HG02852 (cell line): ENCODE measurements around the gene XRCC5.
A peak's percentile ranks its signal among the peaks of the same experiment; 100 is the strongest.
"Not testable (repeated sequence)": the region's sequence is repeated elsewhere in the genome, so short reads cannot be mapped to it uniquely, and the experiment has no call there.

Source experiments
- ATAC-seq: cut with Tn5 transposase; IDR thresholded peaks from one replicate; pipeline ENCODE4 v1.9.1; 2021; ENCODE audit warnings: mild to moderate bottlenecking, moderate library complexity; ENCODE audit not compliant: unreplicated experiment

Gene XRCC5

GRCh38 chr2:216116418-216116817 lies 7.3 kb downstream of the XRCC5 start:
- ATAC-seq = no peak

DNA sequence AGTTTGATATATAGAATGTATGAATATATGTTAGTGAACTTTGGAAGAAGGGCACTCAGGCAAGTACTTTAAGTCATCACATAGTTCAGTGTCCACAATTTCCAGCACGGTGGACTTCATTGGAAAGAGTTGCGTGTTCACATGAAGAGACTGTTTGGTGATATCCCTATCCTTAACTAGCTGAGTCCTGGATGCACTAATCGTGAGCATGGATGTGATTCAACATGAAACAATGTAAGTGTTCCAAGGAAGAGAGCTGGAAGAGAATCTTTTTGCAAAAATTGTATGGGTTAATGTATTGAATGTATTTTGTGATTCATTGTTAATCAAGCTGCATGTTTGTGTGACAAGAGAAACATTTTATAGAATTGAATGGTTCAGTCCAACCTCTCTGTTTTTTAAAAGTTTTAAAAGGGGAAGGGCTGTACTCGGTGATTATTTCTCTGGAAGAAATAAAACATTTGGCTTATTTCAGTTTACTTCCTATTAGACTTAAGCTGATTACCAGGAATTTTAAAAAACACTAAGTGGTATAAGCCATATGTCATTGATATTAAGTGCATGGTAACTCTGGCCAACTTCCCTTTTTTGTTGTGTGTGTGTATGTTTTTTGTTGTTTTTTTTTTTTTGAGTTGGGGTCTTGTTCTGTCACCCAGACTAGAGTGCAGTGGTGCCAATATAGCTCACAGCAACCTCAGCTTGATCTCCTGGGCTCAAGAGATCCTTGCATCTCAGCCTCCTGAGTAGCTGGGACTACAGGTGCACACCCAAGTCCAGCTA lies 8.6 kb downstream of the XRCC5 start:
- no peak for ATAC-seq

GRCh38 chr2:216118474-216118873 lies 9.3 kb downstream of the XRCC5 start:
- no peak for ATAC-seq

DNA sequence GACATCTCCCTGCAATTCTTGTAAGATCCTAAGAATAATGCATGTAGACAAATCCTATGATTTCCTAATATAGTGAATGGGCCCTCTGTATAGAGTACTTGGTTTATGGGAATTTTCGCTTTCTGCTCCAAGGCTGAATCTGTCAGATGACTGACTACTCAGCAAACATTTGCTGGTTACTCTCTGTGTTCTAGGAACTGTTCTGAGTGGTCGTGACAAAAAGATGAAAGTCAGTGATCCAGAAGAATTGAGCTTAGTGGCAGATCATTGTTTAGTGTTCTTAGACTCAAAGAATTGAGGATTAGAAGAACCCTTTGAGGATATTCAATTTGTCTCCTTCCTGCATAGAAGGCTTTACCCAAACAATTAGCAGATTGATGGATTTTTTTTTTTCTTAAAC lies 10.0 kb downstream of the XRCC5 start:
- no peak for ATAC-seq

- ATAC-seq = no peak
These were observed 10.8 kb downstream of the XRCC5 start for GRCh38 chr2:216119986-216120385.

DNA sequence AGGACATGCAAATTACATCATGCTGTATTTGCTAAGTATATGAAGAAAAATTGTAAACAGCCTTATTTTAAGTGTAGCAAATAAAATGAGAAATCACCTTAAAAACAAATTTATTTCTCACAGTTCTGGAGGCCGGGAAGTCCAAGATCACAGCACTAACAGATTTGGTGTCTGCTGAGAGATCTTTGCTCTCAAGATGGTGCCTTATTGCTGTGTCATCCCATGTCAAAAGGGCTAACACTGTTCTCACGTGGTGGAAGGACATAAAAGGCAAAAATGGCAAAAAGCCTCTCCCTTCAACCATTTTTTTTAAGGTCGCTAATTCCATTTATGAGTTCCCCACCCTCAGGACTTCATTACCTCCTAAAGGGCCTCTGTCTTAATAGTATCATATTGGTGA lies 12.1 kb downstream of the XRCC5 start:
- no peak for ATAC-seq

DNA sequence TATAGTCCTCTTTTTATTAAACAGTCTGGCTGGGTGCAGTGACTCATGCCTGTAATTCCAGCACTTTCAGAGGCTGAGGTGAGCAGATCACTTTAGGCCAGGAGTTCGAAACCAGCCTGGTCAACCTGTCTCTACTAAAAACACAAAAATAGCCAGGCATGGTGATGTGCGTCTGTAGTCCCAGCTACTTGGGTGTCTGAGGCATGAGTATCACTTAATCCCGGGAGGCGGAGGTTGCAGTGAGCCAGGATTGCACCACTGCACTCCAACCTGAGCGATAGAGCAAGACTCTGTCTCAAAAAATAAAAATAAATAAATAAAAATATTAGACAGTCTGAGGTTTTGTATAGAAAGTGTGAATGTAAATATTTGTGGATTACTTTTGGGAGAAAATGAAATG lies 17.8 kb downstream of the XRCC5 start:
- ATAC-seq = no peak

DNA sequence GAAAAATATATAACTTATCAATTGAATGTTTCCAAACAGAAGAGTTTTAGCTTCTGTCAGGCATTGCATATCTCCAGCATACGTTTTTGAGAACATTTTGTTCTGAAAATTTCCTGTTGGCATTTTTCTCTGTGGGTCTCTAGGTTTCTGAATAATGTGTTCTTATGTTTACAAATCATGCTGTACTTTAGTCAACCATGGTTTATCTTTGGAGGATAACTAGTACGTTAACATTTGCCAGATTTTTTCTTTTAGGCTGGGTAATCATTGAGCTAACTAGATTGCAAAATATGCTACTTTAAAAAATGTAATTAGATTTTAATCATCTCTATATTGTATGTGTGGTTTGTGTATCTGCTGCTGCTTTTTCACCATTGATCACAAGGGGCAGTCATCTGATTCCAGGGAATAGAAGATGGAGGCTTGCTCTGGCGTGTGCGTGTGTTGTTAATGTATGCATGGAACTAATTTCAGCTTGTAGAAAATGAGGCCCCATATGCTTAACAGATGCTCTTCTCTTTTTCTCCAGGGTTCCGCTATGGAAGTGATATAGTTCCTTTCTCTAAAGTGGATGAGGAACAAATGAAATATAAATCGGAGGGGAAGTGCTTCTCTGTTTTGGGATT lies 21.3 kb downstream of the XRCC5 start:
- no peak for ATAC-seq

DNA sequence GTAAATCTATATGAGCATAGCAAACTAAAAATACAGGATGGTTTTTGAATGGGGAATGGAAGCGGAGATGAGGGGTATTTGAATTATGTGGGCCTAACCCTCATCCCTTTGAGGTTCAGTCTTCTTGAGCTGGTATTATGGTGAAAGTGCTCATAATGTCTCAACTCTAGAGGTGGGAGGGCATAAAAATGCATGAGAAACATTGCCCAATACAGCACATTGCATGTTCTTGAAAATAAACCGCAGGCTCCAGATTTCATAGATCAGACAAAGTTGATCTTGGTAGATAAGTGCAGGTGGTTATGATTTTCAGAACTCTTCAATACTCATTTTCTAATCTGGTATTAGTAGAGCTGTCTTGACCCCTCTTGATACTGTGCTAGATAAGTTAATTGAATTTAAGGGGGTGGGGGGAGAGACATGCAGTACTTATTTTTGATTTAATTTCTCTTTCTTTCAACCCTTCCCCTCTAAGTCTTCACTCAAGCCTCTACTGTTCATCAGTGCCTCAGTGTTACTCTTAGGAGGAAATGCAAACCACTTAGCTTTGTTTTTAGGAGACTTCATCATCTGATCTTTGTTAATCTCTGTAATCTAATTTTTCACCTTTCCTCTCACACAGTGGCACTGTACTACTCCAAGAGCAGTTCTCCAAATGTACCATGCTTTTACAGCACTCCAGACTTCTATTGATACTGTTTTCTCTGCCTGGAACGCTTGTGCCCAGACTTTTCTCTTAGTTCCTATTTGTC lies 22.2 kb downstream of the XRCC5 start:
- ATAC-seq = no peak

GRCh38 chr2:216132585-216132984 lies 23.4 kb downstream of the XRCC5 start:
- ATAC-seq = no peak

DNA sequence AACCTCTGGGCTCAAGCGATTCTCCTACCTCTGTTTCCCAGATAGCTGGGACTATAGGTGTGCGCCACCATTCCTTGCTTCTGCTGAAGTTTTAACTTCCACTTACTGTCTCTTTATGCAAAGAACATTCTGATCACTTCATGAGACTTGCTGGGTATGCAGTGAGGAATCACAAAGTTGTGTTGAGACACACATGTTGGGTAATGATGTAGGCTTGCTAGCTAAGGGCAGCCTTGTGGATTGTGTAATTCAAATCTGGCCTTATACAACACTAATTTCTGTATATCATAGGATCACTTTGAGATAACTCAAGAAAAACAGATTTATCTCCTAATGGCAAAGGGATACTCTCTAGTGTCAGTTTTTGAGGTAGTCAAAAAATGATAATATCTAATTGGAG lies 24.2 kb downstream of the XRCC5 start:
- ATAC-seq = no peak

DNA sequence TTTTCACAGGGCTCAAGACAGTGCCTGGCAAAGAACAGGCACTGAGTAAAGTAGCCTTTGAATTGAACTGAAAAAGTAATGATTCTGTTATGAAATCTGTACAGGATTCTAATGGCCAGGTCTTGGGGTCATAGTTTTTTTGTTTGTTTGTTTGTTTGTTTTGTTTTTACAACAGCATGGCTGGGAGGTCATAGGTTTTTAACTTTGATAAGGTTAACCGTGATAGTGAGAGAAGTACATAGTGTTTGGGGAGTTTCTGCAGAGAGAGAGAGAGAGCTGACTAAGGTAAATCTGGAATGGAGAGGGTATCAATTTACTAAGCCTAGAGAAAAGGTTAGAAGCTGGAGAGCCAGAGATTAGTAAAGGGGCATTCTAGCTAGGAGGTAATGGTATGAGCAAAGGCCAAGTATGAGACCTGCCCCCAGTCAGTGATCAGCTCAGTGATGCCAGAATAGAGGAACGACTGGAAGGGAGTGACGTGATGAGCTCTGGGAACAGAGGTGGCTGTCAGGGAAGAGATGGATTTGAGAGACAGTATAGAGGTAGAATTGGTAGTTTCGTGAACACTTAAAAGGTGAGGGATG lies 25.9 kb downstream of the XRCC5 start:
- no peak for ATAC-seq

- ATAC-seq = no peak
These were observed 30.7 kb downstream of the XRCC5 start for GRCh38 chr2:216139884-216140283.

GRCh38 chr2:216141516-216141915 lies 32.4 kb downstream of the XRCC5 start:
- not testable (repeated sequence) for ATAC-seq

- peak; percentile 100 for ATAC-seq
These were observed 33.4 kb downstream of the XRCC5 start for GRCh38 chr2:216142540-216142939.

DNA sequence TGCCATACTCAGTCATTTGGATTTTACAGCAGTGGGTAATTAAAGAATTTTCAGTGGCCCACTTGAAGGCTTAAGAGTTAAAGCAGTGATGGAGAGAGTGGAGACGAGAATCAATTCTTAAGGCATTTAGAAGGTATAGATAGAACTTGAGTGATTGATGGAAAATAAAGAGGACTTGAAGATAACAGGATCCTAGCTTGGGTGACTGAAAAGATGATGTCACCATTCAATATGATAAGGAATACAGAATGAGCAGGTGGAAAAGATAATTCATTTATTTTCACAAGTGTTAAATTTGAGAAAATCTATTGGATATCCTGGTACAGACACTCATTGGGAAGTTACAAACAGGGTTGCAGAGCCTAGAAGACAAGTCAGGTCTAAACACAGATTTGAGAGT lies 35.2 kb downstream of the XRCC5 start:
- no peak for ATAC-seq

DNA sequence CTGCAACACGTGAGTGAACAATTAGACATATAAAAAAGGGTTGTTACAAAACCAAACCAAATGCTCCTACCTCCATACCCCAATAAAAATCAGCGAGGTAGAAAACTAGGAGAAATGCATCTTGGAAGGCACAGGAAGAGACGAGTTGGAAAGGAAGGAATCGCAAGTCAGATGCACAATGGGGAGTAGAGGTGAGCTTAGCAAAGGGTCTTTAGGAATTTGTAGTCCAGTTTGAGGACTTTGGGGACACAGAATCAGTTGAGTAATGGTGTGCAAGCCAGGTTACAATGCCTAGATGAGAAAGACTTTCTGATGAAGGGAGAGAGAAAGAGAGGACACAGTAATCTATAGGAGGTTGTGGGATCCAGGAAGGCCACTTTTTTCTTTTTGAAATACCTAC lies 35.7 kb downstream of the XRCC5 start:
- no peak for ATAC-seq

DNA sequence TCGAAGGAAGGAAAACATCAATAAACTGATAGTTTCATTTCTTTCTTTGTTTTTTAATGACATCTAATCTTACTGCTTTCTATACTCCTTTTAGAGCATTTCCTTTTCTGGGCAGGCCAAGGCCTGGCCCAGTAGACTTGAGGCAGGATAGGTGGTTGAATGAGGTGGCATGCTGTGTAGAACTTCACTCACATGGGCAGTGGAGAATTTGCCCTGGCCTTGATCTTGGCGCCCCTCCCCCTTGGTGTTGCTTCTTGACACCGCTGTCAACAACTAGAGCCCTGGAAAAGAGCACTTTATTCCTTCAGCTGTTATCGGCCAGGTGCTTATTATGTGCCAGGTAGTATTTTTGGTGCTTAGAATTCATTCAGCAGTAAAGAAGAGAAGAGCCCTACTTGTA lies 37.4 kb downstream of the XRCC5 start:
- no peak for ATAC-seq

DNA sequence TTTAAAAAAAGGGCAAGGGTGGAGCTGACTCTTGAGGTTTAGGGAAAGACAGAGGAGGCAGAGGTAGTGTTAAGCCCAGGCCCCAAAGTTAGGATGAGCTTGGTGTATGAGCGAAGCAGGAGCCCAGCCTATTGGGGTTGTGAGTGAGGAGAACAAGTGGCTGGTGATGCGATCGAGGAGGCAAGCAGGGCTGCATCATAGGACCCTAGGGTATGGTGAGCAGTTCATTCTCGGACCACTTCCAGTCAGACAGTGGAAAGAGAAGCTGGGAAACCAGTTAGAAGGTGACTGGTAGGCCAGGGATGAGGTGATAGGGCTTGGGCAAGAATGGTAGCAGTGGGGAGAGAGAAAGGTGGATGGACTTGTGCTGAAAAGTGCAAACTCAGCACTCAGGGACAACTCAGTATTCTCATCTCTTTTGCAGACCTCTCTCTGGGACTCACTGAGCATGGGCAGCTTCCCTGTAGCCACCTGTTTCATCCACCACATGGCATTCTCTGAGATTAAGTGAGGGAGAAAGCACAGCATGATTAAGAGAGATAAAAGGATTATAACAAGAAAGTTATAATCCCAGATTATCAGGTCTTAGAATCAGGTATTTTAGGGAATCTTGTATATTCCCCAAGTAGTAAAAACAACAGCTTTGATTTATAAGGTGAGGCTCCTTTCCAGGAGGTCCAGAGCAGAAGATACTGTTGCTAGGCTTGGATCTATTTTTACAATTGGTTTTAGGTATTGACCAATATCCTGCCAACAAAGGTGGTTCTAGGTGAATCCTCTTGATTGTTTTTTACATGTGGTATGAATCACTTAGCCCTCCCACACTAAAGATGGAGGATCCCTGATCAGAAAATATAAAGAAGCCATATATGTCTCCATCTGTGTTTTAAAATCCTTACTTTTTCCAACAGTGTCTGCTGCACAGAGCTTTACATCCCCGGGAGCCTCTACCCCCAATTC lies 38.3 kb downstream of the XRCC5 start:
- no peak for ATAC-seq

DNA sequence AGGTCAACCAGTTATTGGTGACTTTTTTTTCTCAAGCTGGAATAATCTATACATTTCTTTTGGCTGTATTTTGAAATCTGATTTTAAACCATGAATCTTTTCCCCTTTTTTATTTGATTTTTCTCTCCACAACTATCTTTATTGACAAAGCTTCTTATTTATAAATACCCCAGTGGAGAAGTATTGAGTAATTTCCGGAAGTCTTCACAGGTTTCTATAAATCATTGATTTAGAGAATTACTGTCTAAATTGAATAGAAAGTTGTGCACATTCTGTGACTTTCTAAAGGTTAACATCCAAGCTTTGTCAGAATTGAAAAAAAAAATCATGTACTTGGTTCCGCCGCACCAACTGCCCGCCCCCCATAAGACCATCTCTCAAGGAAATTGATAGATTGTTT lies 39.8 kb downstream of the XRCC5 start:
- ATAC-seq = no peak

GRCh38 chr2:216149741-216150140 lies 40.6 kb downstream of the XRCC5 start:
- ATAC-seq = no peak
